GM23338 (cell line): ENCODE data around the gene ALDH8A1. TPM values are rescaled to one million over a fixed set of nuclear protein-coding genes. Genes with fewer than 3 reads are reported as not detected.

Experiments
- ATAC-seq: fragments of 200-7000 bp; cut with Tn5 transposase; 3 replicates; pipeline ENCODE4 v1.9.1; 2020
- DNase-seq: peaks from one replicate; pipeline ENCODE4 v3.0.0-alpha.2; 2015; ENCODE audit warnings: low spot score
- H2AFZ ChIP-seq: fragments of 200-600 bp; sonication (generic); 2 replicates; pipeline ENCODE4 v1.8.0; 2016; ENCODE audit warnings: antibody characterized with exemption, mild to moderate bottlenecking, moderate library complexity
- H3F3A ChIP-seq: fragments of 200-600 bp; sonication (generic); replicated peaks from 2 replicates; pipeline ENCODE4 v1.8.0; 2017; ENCODE audit warnings: antibody characterized with exemption, mixed run types, low read depth
- H3K27ac ChIP-seq: fragments of 200-600 bp; sonication (generic); 2 replicates; pipeline ENCODE4 v1.6.1; 2016; ENCODE audit warnings: low read depth
- H3K27me3 ChIP-seq: fragments of 200-600 bp; sonication (generic); 2 replicates; pipeline ENCODE4 v1.8.0; 2016; ENCODE audit warnings: mild to moderate bottlenecking, mixed run types, moderate library complexity; ENCODE audit not compliant: insufficient read depth
- H3K36me3 ChIP-seq: fragments of 200-600 bp; sonication (generic); 2 replicates; pipeline ENCODE4 v1.8.0; 2016; ENCODE audit warnings: mild to moderate bottlenecking; ENCODE audit not compliant: insufficient read depth
- H3K4me1 ChIP-seq: fragments of 200-600 bp; sonication (generic); 2 replicates; pipeline ENCODE4 v1.8.0; 2016; ENCODE audit warnings: mild to moderate bottlenecking, moderate library complexity; ENCODE audit not compliant: insufficient read depth
- H3K4me2 ChIP-seq: fragments of 200-600 bp; sonication (generic); 2 replicates; pipeline ENCODE4 v1.7.1; 2017; ENCODE audit warnings: mixed run types
- H3K4me3 ChIP-seq: fragments of 200-600 bp; sonication (generic); 2 replicates; pipeline ENCODE4 v1.6.1; 2016; ENCODE audit warnings: mixed run types
- H3K79me2 ChIP-seq: fragments of 200-600 bp; sonication (generic); replicated peaks from 2 replicates; pipeline ENCODE4 v1.8.0; 2017; ENCODE audit warnings: mild to moderate bottlenecking; ENCODE audit not compliant: insufficient read depth
- H3K9me2 ChIP-seq: fragments of 200-600 bp; sonication (generic); 2 replicates; pipeline ENCODE4 v1.8.0; 2017; ENCODE audit not compliant: insufficient read depth
- H4K20me1 ChIP-seq: fragments of 200-600 bp; sonication (generic); replicated peaks from 2 replicates; pipeline ENCODE4 v1.8.0; 2017; ENCODE audit warnings: mild to moderate bottlenecking; ENCODE audit not compliant: insufficient read depth
- H3K27ac Mint-ChIP-seq: 2 replicates; pipeline ENCODE4 v1.8.0; 2020; ENCODE audit warnings: inconsistent platforms, mild to moderate bottlenecking, moderate library complexity, mixed read lengths
- H3K27me3 Mint-ChIP-seq: 3 replicates; pipeline ENCODE4 v1.8.0; 2022; ENCODE audit warnings: low read depth, mild to moderate bottlenecking, moderate library complexity, mixed read lengths, inconsistent platforms; ENCODE audit not compliant: insufficient read depth, poor library complexity
- H3K36me3 Mint-ChIP-seq: 3 replicates; pipeline ENCODE4 v1.8.0; 2021; ENCODE audit warnings: low read depth, mild to moderate bottlenecking, inconsistent platforms, moderate library complexity, mixed read lengths
- H3K4me1 Mint-ChIP-seq: 3 replicates; pipeline ENCODE4 v1.8.0; 2020; ENCODE audit warnings: mild to moderate bottlenecking, inconsistent platforms, mixed read lengths
- H3K4me3 Mint-ChIP-seq: 3 replicates; pipeline ENCODE4 v1.8.0; 2021; ENCODE audit warnings: moderate library complexity, mild to moderate bottlenecking, inconsistent platforms, mixed read lengths
- H3K9me3 Mint-ChIP-seq: 3 replicates; pipeline ENCODE4 v1.8.0; 2020; ENCODE audit warnings: moderate library complexity, mild to moderate bottlenecking, inconsistent platforms, mixed read lengths
- ETS1 ChIP-seq: IDR thresholded peaks from 2 replicates; pipeline ENCODE4 v1.6.1; 2016; ENCODE audit warnings: antibody characterized with exemption
- EZH2 ChIP-seq: fragments of 200-600 bp; sonication (generic); IDR thresholded peaks from one replicate; pipeline ENCODE4 v1.8.0; 2017; ENCODE audit warnings: antibody characterized with exemption, mild to moderate bottlenecking, low read depth; ENCODE audit not compliant: unreplicated experiment
- JUNB ChIP-seq: IDR thresholded peaks from one replicate; pipeline ENCODE4 v1.6.1; 2016; ENCODE audit warnings: antibody characterized with exemption; ENCODE audit not compliant: unreplicated experiment
- NANOG ChIP-seq: IDR thresholded peaks from 2 replicates; pipeline ENCODE4 v1.6.1; 2016; ENCODE audit warnings: antibody characterized with exemption, borderline replicate concordance
- POLR2AphosphoS5 ChIP-seq: IDR thresholded peaks from 2 replicates; pipeline ENCODE4 v1.6.1; 2016; ENCODE audit warnings: antibody characterized with exemption, low read depth
- REST ChIP-seq: IDR thresholded peaks from one replicate; pipeline ENCODE4 v1.6.1; 2018; ENCODE audit warnings: antibody characterized with exemption; ENCODE audit not compliant: unreplicated experiment
- STAT1 ChIP-seq: IDR thresholded peaks from one replicate; pipeline ENCODE4 v1.6.1; 2016; ENCODE audit warnings: antibody characterized with exemption; ENCODE audit not compliant: unreplicated experiment
- ZNF114 ChIP-seq: fragments of 250-450 bp; sonication (Bioruptor Pico); IDR thresholded peaks from 2 replicates; pipeline ENCODE4 v1.5.0; 2020; ENCODE audit warnings: mild to moderate bottlenecking, moderate library complexity
- ZNF331 ChIP-seq: fragments of 250-450 bp; sonication (Bioruptor Pico); IDR thresholded peaks from 2 replicates; pipeline ENCODE4 v1.5.0; 2020; ENCODE audit warnings: low read depth, mild to moderate bottlenecking, moderate library complexity
- ZNF462 ChIP-seq: fragments of 250-450 bp; sonication (Bioruptor Pico); IDR thresholded peaks from 2 replicates; pipeline ENCODE4 v1.5.0; 2020; ENCODE audit warnings: mild to moderate bottlenecking, moderate library complexity
- polyA plus RNA-seq: library from polyadenylated mRNA; unstranded; fragments of >200 nt; fragmentation: Nextera tagmentation; extraction: Ambion mirVana; gene quantifications from 2 replicates; pipeline ENCODE4 v1.2.1, GENCODE V29; 2016
- total RNA-seq: library from RNA; depleted of rRNA; stranded (reverse); fragments of >200 nt; shearing (Covaris generic); gene quantifications from 2 replicates; pipeline ENCODE4 v1.2.3, GENCODE V29; 2014

The ALDH8A1 gene
- total and polyA plus RNA-seq, 2 experiments from 2014 or later, result not detected

DNA sequence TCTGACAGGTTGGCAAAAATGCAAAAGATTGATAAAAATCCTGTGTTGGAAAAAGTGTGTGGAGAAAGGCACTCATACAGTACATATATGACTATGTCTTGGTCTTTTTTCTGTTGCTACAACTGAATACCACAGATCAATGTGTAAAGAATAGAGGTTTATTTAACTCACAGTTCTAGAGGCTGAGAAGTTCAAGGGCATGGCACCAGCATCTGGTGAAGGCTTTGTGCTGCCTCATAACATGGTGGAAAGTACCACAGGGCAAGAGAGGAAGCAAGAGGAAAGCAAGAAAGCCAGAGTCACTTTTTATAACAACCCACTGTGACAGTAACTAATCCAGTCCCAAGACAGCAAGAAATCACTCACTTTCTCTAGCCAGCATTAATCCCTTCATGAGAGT is 57.5 kb downstream of the ALDH8A1 start (continued):
- TF ChIP-seq JUNB (no peak), POLR2AphosphoS5 (no peak), EZH2 (no peak), ZNF114 (no peak), NANOG (no peak), REST (no peak), STAT1 (no peak)

DNA sequence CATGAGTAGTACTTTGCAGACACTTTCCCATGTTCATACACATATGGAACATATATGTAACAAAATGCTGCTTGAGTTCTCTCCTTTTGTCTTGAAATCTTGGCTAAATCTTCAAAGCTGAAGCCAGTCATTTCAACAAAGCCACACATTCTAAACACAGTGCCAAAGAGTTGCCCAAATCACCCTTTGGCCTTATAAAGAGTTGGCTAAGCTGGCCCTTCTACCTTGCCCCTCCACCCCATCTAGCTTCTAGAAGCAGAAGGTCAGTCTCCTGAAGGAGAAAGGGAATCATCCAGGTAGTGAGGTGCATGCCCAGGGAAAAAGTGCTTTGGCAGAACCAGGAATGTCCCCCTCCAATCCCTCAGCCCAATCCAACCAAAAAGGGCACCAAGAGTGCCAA is 58.3 kb downstream of the ALDH8A1 start:
- H3K79me2 ChIP-seq, result no peaks in the 10 kb centered on the region
- no peaks in the 10 kb centered on the region for H4K20me1 ChIP-seq
- ATAC-seq (no peak), DNase-seq (no peak)
- no peak overlapping the region for H3K4me3 ChIP-seq
- no peak overlapping the region for H3K4me2 ChIP-seq
- H3F3A ChIP-seq, result no peaks in the 10 kb centered on the region
- H3K27ac ChIP-seq, result no peak overlapping the region
- Mint-ChIP-seq H3K27me3 (no peaks in the 10 kb centered on the region), H3K9me3 (no peaks in the 10 kb centered on the region), H3K36me3 (no peaks in the 10 kb centered on the region), H3K4me1 (no peaks in the 10 kb centered on the region; the same call in 2 of the 3 replicates), H3K27ac (no peak overlapping the region), H3K4me3 (no peak overlapping the region)
- H3K9me2 ChIP-seq, result no peaks in the 10 kb centered on the region
- H3K27me3 ChIP-seq, result no peaks in the 10 kb centered on the region
- H2AFZ ChIP-seq, result no peak overlapping the region
- no peaks in the 10 kb centered on the region for H3K4me1 ChIP-seq
- H3K36me3 ChIP-seq, result no peaks in the 10 kb centered on the region; the same call in 1 of the 2 replicates
- TF ChIP-seq REST (no peak), ZNF331 (CRISPR knock-in tag) (no peak), ZNF462 (CRISPR knock-in tag) (no peak), JUNB (no peak), EZH2 (no peak), STAT1 (no peak), ETS1 (no peak)
